AML-193 (cell line): ENCODE data around the gene PRDM7.
"Not testable (repeated sequence)": the region's sequence is repeated elsewhere in the genome, so short reads cannot be mapped to it uniquely, and the experiment has no call there.

ENCODE experiments used
- DNase-seq, 2 experiments: peaks; one replicate each; lab custom pipeline; 2025; lab: John Stamatoyannopoulos, UW

Gene PRDM7

GRCh38 chr16:90072442-90073105 lies 4.6 kb downstream of the PRDM7 start:
- DNase-seq, result no peak

- DNase-seq, result peak; percentile 44 to 49
Measured at GRCh38 chr16:90070440-90070839, 6.7 kb downstream of the PRDM7 start.

- no peak for DNase-seq
Measured at GRCh38 chr16:90061437-90061836, 15.7 kb downstream of the PRDM7 start.

GRCh38 chr16:90057738-90058173 lies 19.4 kb downstream of the PRDM7 start:
- DNase-seq, result no peak

GRCh38 chr16:90056521-90056920 lies 20.6 kb downstream of the PRDM7 start:
- DNase-seq, result not testable (repeated sequence)

GRCh38 chr16:90055371-90055770 lies 21.8 kb downstream of the PRDM7 start:
- no peak for DNase-seq

GRCh38 chr16:90054554-90054953 lies 22.6 kb downstream of the PRDM7 start:
- DNase-seq, result no peak

- peak in 1 of 2 experiments; percentile 14 for DNase-seq
Measured at GRCh38 chr16:90053902-90054500, 23.1 kb downstream of the PRDM7 start.

GRCh38 chr16:90050969-90051368 lies 26.2 kb downstream of the PRDM7 start:
- no peak for DNase-seq

- no peak for DNase-seq
Measured at GRCh38 chr16:90048737-90049330, 28.3 kb downstream of the PRDM7 start.

- DNase-seq, result no peak
Measured at GRCh38 chr16:90048347-90048722, 28.8 kb downstream of the PRDM7 start.

- no peak for DNase-seq
Measured at GRCh38 chr16:90047714-90048346, 29.3 kb downstream of the PRDM7 start.

- no peak for DNase-seq
Measured at GRCh38 chr16:90046971-90047713, 30.0 kb downstream of the PRDM7 start.

- no peak for DNase-seq
Measured at GRCh38 chr16:90046122-90046970, 30.8 kb downstream of the PRDM7 start.

GRCh38 chr16:90044111-90044551 lies 33.0 kb downstream of the PRDM7 start:
- DNase-seq, result no peak

GRCh38 chr16:90043526-90043925 lies 33.6 kb downstream of the PRDM7 start:
- DNase-seq, result no peak

GRCh38 chr16:90042946-90043514 lies 34.1 kb downstream of the PRDM7 start:
- DNase-seq, result no peak

- no peak for DNase-seq
Measured at GRCh38 chr16:90041896-90042473, 35.1 kb downstream of the PRDM7 start.

- no peak for DNase-seq
Measured at GRCh38 chr16:90040152-90041023, 36.7 kb downstream of the PRDM7 start.

- no peak for DNase-seq
Measured at GRCh38 chr16:90037276-90037675, 39.9 kb downstream of the PRDM7 start.
